Islet precursor cell (in vitro differentiated cells): Measurements from ENCODE around the gene CTNNA3.

Experiments used
- DNase-seq: peaks from one replicate; pipeline ENCODE4 v3.0.0-alpha.2; 2018

Gene CTNNA3

DNA sequence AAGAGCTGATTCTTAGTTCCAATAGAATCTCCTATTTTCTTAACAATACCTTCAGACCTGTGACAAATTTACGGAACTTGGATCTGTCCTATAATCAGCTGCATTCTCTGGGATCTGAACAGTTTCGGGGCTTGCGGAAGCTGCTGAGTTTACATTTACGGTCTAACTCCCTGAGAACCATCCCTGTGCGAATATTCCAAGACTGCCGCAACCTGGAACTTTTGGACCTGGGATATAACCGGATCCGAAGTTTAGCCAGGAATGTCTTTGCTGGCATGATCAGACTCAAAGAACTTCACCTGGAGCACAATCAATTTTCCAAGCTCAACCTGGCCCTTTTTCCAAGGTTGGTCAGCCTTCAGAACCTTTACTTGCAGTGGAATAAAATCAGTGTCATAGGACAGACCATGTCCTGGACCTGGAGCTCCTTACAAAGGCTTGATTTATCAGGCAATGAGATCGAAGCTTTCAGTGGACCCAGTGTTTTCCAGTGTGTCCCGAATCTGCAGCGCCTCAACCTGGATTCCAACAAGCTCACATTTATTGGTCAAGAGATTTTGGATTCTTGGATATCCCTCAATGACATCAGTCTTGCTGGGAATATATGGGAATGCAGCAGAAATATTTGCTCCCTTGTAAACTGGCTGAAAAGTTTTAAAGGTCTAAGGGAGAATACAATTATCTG, 768.6 kb downstream of the CTNNA3 start:
- DNase-seq: no peak

DNA sequence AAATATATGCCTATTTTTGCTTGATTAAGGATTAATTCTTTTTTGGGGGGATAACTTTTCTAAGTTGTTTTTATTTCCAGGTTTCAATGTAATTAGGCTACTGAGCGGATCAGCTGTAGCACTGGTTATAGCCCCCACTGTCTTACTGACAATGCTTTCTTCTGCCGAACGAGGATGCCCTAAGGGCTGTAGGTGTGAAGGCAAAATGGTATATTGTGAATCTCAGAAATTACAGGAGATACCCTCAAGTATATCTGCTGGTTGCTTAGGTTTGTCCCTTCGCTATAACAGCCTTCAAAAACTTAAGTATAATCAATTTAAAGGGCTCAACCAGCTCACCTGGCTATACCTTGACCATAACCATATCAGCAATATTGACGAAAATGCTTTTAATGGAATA, 769.2 kb downstream of the CTNNA3 start:
- DNase-seq: no peak

DNA sequence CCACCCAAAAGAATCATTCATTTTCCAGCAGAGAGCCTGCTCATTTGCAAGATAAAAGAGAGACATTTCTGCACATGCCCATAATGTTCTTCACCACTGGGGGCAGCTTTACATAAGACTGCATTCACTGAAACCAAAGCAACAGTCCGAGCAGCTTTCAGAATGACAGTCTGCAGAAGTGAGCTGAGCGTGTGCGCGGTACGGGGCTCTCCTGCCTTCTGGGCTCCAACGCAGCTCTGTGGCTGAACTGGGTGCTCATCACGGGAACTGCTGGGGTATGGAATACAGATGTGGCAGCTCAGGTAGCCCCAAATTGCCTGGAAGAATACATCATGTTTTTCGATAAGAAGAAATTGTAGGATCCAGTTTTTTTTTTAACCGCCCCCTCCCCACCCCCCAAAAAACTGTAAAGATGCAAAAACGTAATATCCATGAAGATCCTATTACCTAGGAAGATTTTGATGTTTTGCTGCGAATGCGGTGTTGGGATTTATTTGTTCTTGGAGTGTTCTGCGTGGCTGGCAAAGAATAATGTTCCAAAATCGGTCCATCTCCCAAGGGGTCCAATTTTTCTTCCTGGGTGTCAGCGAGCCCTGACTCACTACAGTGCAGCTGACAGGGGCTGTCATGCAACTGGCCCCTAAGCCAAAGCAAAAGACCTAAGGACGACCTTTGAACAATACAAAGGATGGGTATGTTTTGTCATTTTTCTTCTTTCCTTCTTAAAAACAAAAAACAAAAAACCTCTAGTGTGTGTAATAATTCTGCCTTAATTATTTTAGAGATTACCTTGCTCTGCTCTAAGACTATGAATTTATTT, 769.9 kb downstream of the CTNNA3 start, which contains the start of gene LRRTM3:
Gene LRRTM3 (plus strand): TSS at position 141 of the 820 bp plus-strand sequence.
- DNase-seq: peak; percentile 85

DNA sequence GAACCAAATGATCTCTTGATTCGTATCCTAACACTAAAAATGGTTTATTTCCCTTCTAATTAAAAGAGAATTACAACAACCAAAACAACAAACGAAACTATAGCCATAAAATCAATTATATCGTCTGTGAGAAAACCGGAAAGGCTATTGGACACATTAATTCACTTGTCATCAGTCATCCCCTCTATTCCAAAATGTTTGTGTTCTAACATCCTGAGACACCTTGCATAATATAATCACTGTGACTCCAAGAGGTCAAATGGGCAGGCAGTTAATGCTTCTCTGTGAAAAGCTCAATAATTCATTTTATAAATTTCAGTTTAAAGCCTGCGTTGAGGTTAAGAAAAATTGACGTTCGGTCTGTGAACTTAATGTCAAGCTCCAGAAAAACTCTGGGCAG, 770.6 kb downstream of the CTNNA3 start:
- no peak for DNase-seq

DNA sequence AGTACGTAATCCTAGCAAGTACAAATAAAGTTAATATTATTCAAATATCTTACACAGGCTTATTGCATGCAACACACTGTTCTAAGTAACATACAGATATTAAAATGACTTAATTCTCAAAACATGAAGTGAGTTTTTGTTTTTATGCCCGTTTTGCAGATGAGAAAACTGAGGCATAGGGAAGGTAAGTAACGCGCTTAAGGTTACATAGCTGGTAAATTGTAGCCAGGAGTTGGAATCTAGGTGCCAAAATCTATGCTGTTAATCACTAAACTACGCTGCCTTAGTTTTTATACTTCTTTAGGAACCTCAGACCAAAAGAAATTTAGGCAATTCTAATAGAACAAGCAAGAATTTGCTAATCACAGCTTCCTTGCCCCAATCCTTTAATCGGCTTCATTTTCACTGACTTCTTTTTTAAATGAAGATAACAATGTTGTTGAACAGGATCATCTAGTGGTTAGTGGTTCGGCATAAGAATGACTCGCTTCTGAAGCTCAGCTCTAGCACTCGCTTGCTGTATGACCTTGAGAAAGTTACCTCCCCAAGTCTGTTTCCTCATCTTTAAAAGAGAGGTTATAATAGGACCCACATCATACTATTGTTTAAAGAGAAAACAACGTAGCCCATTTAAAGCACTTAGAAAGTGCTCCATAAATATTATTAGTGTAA, 771.2 kb downstream of the CTNNA3 start:
- no peak for DNase-seq

DNA sequence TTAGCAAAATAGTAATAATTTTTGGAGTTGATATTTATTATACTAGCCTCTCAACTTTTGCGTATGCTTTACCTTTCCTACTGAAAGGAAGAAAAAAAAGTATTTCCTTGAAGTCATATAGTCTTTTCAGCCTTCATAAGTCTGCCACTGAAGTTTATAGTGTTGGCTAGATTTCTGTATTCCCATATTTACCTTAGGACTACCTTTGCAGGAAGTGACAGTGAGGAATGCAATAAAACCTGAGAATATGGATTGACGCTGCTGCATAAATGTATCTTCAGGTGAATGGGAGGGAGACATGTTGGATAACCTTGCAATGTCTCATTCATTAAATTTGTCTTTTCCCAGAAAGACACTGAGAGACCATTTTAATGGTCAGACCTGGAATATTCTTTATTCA, 776.7 kb downstream of the CTNNA3 start:
- no peak for DNase-seq

DNA sequence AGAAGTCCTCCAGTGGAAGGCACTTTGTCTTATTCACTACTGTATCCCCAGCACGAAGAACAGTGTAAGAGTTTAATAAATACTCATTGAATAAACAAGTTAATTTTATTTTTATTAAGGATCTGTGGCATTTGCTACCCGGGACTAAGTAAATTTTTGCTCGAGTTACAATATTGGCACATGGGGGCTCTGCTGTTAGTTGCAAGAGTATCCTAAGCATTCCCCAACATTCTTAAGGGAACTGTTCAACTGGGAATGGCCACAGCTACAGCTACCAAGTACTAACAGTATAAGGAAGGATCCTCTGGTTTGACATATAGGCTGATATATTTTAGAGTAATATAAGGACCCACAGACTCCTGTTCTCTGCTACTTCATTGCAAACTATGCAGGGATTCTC, 778.9 kb downstream of the CTNNA3 start:
- no peak for DNase-seq

DNA sequence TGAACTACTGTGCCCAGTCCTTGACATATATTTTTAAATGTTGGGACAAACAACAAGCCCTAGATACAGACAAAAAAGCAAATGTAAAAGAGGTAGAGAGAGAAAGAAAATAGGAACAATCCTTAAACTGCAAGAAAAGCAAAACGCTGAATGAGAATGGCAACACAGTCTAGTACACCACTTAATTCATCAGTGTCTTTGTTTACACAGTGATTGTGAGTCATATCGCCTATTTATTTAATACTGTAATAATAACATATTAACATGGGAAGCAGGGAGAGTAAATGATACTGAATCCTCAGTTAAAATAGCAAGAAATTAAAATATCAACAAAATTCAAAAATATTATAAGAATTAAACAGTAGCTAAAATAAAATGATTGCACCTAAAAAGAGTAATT, 780.0 kb downstream of the CTNNA3 start:
- DNase-seq: no peak

DNA sequence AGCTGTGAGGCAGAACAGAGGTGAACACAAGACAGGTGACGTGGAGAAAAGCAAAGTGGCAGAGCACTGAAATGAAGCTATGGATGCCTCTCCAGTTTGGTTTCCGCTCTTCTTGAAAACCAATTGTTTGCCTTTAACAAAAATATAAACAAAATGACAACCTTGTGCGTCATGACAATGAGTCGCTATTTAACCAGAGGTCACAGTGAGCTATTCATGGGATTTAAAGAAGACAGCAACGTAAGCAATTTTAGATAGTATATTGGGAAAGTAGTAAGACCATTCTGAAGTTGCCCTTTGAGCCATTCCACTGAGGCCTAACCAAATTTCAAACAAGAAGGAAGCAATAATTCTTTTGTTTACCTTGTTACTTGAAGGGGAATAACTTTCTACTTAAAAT, 785.3 kb downstream of the CTNNA3 start:
- DNase-seq: no peak

DNA sequence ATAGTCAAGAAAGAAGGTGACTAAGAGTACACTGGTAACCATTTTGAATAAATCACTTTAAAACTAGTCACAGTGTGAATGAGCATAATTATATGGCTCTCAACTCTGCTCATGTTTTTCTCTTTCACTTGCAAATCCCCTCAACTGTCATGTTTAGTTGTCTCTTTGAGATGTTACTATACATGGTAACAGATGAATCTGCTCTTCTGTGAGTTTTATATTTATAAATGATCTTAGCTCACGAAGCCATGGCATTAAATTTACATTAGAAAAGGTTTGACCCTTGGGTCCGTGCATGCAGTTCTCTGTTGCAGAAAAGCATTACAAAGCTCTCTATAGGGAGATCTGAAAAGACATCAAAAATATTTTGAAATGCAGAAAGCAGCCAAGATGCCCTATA, 803.1 kb downstream of the CTNNA3 start:
- no peak for DNase-seq

DNA sequence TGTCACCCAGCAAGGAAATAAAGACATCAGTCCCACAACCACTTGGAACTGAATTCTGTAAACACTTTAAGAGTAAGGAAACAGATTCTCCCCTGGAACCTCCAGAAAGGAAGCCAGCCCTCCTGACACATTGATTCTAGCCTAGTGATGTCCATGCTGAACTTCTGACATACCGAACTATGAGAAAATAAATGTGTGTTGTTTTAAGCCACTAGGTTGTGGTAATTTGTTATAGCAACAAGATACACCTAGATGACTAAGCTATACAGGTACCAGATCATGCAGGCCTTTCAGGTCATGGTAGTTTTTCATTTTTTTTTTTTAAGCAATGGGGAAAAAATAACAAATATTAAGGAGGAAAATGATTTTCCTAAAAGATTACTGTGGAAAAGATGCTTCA, 807.8 kb downstream of the CTNNA3 start:
- DNase-seq: no peak

DNA sequence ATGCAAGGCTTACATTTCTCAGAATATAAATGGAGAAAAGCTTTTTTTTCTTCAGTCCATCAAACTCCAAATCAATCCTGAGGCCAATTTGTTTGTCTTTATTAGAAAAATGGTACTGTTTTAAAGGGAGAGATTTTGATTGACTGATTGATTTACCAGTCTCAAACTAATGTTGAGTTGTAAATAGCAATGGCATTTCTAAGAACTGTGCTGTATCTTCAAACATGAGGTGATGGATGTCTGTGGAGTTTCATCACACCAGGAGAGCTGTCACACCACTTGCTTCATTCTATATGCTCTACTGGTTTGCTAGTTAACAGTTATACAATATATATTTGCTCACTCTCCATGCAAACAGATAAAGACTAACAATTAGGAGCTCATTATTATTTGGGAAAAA, 809.1 kb downstream of the CTNNA3 start:
- DNase-seq: no peak

DNA sequence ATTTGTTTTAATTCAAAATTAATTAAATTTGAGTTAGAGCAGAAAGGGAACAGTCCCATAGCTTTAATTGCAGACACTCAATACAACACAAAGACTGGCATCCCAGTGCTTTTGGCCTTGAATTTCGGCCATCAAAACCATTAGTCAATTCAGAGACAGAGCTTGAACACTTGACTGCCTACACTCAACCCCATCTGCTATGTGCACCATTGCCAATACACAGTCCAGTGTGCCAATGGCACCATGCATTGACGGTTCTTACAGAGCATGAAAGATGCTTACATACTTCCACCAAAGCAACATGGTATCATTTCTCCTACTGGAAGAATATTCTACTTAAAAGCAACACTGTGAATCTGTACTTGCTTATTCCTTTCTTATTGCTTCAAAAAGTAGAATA, 813.7 kb downstream of the CTNNA3 start:
- DNase-seq: no peak

DNA sequence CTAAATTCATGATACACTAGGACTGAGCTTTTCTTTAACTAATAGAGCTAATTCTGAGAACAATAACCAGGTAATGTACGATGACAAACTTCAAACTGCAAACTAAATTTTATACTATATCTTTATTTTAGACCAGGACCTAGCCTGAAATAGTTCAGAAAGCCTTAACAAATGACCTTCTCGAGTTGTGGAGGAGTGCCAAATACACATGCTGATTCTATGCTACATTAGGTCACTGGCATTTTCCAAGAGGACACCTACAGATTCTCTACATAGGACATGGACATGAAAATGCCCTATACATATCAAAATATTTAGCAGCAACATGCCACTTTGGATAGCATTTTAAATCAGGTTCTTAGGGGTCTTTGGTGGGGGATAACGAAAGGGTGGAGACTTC, 814.2 kb downstream of the CTNNA3 start:
- no peak for DNase-seq

DNA sequence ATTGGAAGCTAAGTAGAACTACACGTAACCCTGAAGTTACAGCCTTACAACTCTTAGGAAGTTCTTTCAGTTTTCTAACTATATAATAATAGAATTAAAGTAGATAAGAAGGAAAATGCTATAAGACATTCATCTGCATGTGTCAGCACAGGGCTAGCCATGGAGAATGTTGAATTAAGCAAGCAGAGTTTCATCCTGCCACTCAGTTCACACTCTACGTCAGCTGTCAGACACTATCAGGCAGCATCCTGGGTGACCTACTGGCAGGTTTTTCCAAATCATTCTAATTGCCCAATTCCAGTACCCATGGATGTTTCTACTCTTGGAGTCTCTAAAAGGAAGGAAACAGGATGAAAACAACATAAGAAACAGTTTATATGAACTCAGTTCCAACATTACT, 815.2 kb downstream of the CTNNA3 start:
- no peak for DNase-seq

DNA sequence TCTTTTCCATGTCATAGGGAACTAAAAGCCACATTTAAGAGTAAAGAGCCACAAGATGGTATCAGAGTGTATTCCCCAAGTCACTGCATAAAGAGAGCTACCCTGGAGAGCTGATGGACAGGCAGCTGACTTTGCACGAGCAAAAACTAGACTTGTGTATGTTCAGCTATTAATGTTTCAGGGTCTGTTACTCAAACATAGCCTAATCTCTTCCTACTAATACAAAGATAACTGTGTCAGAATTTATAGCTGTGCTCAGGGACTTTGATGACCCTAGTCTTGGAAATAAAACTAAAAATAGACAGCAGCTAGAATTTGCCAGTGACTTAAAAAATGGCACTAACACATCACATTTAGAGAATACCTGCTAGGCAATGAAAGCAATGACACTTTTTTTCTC, 815.7 kb downstream of the CTNNA3 start:
- no peak for DNase-seq

DNA sequence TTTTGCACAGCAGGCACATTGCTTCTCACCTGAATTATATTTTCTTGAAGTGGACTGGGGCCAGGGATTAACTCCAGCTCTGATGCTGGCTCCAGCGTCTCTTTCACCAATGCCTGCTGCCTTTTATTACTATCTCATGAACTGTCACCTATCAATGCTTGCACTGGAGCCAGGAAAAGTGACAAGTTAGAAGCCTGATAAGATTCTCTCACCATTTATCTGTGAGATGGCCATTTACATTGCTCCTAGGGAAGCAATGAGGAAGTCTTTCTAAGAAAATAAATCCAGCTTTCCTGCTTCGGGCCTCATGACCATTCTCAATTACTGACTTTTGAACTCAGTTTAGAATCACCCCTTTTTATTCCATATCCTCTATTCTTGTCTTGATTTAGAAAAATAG, 818.6 kb downstream of the CTNNA3 start:
- DNase-seq: no peak

DNA sequence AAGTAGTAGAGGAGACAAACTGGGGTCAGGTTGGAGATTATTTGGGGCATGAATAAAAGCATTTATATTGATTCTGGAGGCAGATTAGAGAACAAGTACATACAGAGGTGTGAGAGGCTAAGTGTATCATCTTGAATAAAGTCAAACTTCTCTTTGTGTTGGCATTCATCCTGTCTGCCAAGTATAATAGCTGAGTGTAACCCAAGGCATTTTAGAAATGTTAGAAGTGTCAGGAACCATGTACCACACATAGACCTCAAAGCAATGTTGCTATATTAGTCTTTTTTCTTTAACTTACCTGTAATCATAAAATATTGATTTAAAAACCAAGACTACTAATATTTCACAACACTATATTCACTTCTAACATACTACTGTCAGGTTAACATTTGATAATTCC, 826.4 kb downstream of the CTNNA3 start:
- DNase-seq: no peak

DNA sequence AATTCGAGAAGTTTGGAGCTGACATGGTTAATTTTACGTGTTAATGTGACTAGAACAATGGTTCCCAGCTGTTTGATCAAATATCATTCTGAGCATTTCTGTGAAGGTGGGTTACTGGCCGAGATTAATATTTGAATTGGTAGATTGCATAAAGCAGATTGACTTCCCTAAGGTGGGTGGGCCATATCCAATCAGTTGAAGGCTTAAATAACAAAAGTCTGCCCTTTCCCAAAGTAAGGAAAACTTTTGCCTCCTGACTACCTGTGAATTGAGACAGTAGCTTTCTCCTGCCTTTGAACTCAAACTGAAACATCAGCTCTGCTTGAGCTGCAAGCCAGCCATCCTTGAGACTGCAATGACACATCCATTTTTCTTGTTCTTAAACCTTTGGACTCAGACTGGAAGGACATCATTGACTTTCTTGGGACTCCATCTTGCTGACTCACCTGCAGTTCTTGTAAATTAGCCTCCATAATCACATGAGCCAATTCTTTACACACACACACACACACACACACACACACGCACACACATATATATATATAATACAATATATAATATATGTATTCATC, 833.2 kb downstream of the CTNNA3 start:
- DNase-seq: no peak

DNA sequence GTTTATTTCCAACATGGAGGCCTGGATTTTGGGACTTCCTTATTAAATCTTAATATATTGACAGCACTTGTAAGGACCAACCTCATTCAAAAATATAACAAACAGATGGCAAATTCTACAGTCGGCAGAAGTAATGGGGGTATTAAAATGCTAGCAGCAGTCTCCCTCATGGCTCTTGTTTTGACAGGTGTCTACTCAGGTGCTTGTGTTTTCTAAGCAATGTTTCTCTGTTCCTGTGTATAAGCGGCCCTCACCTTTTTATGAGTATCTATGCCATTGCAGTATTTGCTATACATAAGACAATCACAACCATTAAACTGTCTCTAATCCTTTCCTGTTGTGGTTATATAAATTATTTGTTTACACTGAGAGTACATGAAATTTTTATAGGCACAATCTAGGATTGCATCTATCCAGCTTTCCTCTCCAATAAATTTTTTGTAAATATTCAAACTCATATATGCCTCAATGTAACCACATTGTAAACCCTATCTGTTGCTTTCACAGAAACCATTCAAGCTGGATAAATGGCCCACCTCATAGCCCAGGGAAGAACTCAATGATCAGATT, 835.5 kb downstream of the CTNNA3 start:
- DNase-seq: no peak

DNA sequence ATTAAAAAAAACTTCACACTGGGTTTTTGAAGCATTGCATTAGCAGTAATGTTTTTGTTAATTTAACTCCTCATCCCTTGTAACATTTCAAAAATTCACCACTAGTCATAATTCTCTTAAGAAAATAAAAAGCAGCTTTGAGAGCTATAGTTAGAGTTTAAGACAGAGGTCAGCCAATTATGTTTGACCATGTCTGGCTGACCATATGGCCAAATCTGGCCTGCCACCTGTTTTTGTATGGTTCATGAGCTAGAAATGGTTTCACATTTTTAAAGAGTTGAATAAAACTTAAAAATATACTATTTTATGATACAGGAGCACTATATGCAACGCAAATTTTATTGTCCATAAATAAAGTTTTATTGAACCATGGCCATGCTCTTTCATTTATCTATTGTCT, 843.2 kb downstream of the CTNNA3 start:
- no peak for DNase-seq

DNA sequence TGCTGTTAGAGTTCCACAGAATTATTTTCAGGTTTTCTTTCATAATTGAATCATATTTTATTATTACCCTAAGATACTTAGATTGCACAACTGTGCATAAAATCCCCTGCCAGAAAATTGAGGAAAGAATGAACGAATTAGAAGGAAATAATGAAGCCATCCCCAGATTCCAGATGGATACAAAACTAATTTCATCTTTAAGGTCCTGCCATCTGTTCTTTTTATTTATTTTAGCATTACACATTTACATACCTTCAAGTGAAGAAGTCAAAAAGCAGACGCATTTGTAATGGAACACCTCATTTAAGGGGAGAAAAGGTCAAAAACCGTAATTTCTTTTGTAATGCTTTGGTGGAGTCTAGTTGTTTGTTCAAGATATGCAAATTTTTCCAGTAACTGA, 847.1 kb downstream of the CTNNA3 start:
- DNase-seq: no peak

DNA sequence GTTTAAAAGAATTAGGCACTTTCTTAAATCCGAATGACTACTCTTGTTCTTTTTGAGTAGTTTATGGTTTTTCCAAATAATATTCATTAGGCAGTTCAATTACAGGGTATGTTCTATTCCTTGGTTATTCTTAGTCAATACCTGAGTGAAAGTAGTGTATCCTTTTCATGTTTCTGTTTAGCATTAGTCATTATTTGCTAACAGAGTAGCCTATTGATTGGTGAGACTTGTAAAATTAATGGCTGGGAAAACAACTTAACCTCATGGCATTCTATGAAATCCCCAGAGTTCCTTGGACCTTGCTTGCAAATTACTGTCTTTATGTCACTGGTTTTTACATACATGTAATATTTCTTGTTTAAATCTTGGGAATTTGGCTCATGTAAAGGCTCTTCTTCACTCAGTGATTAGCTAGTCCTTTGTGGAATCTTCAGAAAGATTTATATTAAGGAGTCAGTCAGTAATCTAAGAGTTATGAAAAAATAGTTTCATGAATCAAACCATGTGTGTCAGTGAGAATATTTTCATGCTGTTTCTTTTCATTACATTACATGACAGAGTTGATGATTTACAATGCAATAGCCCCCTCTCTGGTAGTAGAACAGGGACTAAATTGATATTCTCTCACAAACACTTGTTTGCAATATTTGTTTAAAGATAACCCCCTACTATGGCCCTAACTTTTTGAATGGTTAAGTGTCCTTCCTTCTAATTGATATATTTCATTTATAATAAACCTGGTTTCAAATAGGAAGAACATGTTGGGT, 851.6 kb downstream of the CTNNA3 start:
- no peak for DNase-seq
